Tibial nerve (tissue), 4 donors: Measurements from ENCODE around the gene GPR32.

Source experiments
- EP300 ChIP-seq, 2 donors: sonication (generic); formaldehyde crosslinking; IDR thresholded peaks; one replicate each; pipeline ENCODE4 v1.6.1; 2017; ENCODE audit warnings: antibody characterized with exemption in 2 of 2, mild to moderate bottlenecking in 1 of 2
- POLR2A ChIP-seq, 2 donors: fragments of 450-650 bp; IDR thresholded peaks; one replicate each; pipeline ENCODE4 v1.6.1; 2017; ENCODE audit warnings: antibody characterized with exemption in 2 of 2, mild to moderate bottlenecking in 2 of 2, moderate library complexity in 2 of 2
- TF ChIP-seq, protein P1 (sequence below), 5 experiments: fragments of 200-600 bp in 3 of 5; fragments of 450-650 bp in 2 of 5; sonication (generic) in 3 of 5; IDR thresholded peaks; one replicate each; pipeline ENCODE4 v1.5.1; 2016 to 2019; ENCODE audit warnings: antibody characterized with exemption in 5 of 5, mild to moderate bottlenecking in 3 of 5, moderate library complexity in 2 of 5

GRCh38 chr19:50739914-50740426 lies 30.3 kb upstream of the GPR32 start:
- TF ChIP-seq, protein P1, sequence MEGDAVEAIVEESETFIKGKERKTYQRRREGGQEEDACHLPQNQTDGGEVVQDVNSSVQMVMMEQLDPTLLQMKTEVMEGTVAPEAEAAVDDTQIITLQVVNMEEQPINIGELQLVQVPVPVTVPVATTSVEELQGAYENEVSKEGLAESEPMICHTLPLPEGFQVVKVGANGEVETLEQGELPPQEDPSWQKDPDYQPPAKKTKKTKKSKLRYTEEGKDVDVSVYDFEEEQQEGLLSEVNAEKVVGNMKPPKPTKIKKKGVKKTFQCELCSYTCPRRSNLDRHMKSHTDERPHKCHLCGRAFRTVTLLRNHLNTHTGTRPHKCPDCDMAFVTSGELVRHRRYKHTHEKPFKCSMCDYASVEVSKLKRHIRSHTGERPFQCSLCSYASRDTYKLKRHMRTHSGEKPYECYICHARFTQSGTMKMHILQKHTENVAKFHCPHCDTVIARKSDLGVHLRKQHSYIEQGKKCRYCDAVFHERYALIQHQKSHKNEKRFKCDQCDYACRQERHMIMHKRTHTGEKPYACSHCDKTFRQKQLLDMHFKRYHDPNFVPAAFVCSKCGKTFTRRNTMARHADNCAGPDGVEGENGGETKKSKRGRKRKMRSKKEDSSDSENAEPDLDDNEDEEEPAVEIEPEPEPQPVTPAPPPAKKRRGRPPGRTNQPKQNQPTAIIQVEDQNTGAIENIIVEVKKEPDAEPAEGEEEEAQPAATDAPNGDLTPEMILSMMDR (IDR thresholded peaks at IDR 0.05): no peak
- TF ChIP-seq EP300 (IDR thresholded peaks at IDR 0.05) (no peak), POLR2A (IDR thresholded peaks at IDR 0.05) (no peak)
